HCT116 (cell line): ENCODE data around the gene POU5F2. TPM values are rescaled to one million over a fixed set of nuclear protein-coding genes. Genes with fewer than 3 reads are reported as not detected.

ENCODE experiments used
- ATAC-seq: fragments of 200-7000 bp; cut with Tn5 transposase; 2 replicates; pipeline ENCODE4 v1.9.1; 2020; ENCODE audit warnings: mild to moderate bottlenecking, moderate library complexity
- BruUV-seq: library from RNA; stranded (reverse); fragments of 400-500 nt; replicated peaks from 2 replicates; lab custom pipeline; 2021; lab: Mats Ljungman, UMichigan
- CTCF ChIA-PET: fragments of 300-600 bp; sonication (Branson Sonifier 250); formaldehyde crosslinking; loops from one replicate; lab custom pipeline; 2021; ENCODE audit warnings: antibody characterized with exemption; lab: Charles Lee
- POLR2A ChIA-PET: fragments of 300-600, 350-600 bp; sonication (Branson Sonifier 250); formaldehyde crosslinking; loops from one replicate; lab custom pipeline; 2021; ENCODE audit warnings: antibody characterized with exemption; lab: Charles Lee
- RAD21 ChIA-PET, 2 experiments: fragments of 300-600 bp; sonication (Branson Sonifier 250); formaldehyde crosslinking; loops; one replicate each; lab custom pipeline; 2023; ENCODE audit warnings: low total read pairs in 2 of 2; ENCODE audit not compliant: uncharacterized antibody in 2 of 2, unreplicated experiment in 2 of 2, low non-redundant PET in 1 of 2; lab: Charles Lee
- DNase-seq: peaks from one replicate; pipeline ENCODE4 v3.0.0-alpha.2; 2010; ENCODE audit warnings: low read depth, low spot score
- H2AFZ ChIP-seq: fragments of 200-600 bp; shearing (Covaris generic), sonication (generic); 2 replicates; pipeline ENCODE4 v1.6.1; 2017; ENCODE audit warnings: low read depth, mixed run types, mixed read lengths, antibody characterized with exemption, low read length; ENCODE audit not compliant: poor library complexity, severe bottlenecking
- H3K27ac ChIP-seq: 2 replicates; pipeline ENCODE4 v1.5.1; 2012; ENCODE audit warnings: low read depth, low read length
- H3K27me3 ChIP-seq: fragments of 200-600 bp; sonication (generic); 2 replicates; pipeline ENCODE4 v1.6.1; 2016; ENCODE audit warnings: mixed run types, low read length, mixed read lengths; ENCODE audit not compliant: insufficient read depth
- H3K36me3 ChIP-seq, 2 experiments: fragments of 200-500 bp in 1 of 2; fragments of 200-600 bp in 1 of 2; sonication (Bioruptor generic) in 1 of 2; sonication (generic) in 1 of 2; 2 replicates each; pipeline versions ENCODE4 v1.5.1 to v1.6.1; 2014 to 2016; ENCODE audit warnings: low read length in 2 of 2, inconsistent platforms in 1 of 2, mixed read lengths in 1 of 2, mixed run types in 1 of 2; ENCODE audit not compliant: insufficient read depth in 2 of 2, control insufficient read depth in 1 of 2
- H3K4me1 ChIP-seq, 2 experiments: fragments of 200-600 bp in 1 of 2; sonication (generic) in 1 of 2; 2 replicates each; pipeline versions ENCODE4 v1.5.1 to v1.6.1; 2012 to 2017; ENCODE audit warnings: low read length in 2 of 2, inconsistent platforms in 1 of 2, mild to moderate bottlenecking in 1 of 2, mixed read lengths in 1 of 2, mixed run types in 1 of 2, moderate library complexity in 1 of 2; ENCODE audit not compliant: insufficient read depth in 2 of 2, control insufficient read depth in 1 of 2
- H3K4me2 ChIP-seq: fragments of 200-600 bp; sonication (generic); 2 replicates; pipeline ENCODE4 v1.6.1; 2017; ENCODE audit warnings: mixed run types, low read length, mixed read lengths
- H3K4me3 ChIP-seq, 2 experiments: fragments of 200-600 bp in 1 of 2; sonication (generic) in 1 of 2; replicated peaks in 1 of 2; 2 replicates each; pipeline ENCODE4 v1.5.1; 2011 to 2016; ENCODE audit warnings: low read length in 2 of 2, control low read depth in 1 of 2, low read depth in 1 of 2, mild to moderate bottlenecking in 1 of 2, mixed read lengths in 1 of 2, mixed run types in 1 of 2
- H3K79me2 ChIP-seq: fragments of 200-600 bp; sonication (generic); 2 replicates; pipeline ENCODE4 v1.6.1; 2017; ENCODE audit warnings: mild to moderate bottlenecking, mixed run types, low read length, moderate library complexity, mixed read lengths; ENCODE audit not compliant: insufficient read depth
- H3K9ac ChIP-seq: fragments of 200-600 bp; sonication (generic); 2 replicates; pipeline ENCODE4 v1.6.1; 2016; ENCODE audit warnings: low read length, mixed read lengths
- H3K9me2 ChIP-seq: fragments of 200-600 bp; sonication (generic), shearing (Covaris generic); 2 replicates; pipeline ENCODE4 v1.6.1; 2017; ENCODE audit warnings: mixed run types, mild to moderate bottlenecking, moderate library complexity; ENCODE audit not compliant: insufficient read depth
- H3K9me3 ChIP-seq, 2 experiments: fragments of 200-500 bp in 1 of 2; fragments of 200-600 bp in 1 of 2; sonication (Bioruptor generic) in 1 of 2; sonication (generic) in 1 of 2; 2 replicates each; pipeline ENCODE4 v1.6.1; 2014 to 2017; ENCODE audit warnings: low read length in 2 of 2, mixed read lengths in 2 of 2, inconsistent platforms in 1 of 2, low read depth in 1 of 2, mild to moderate bottlenecking in 1 of 2, mixed run types in 1 of 2, moderate library complexity in 1 of 2; ENCODE audit not compliant: control insufficient read depth in 1 of 2, insufficient read depth in 1 of 2
- H4K20me1 ChIP-seq: fragments of 200-600 bp; sonication (generic), shearing (Covaris generic); 2 replicates; pipeline ENCODE4 v1.6.1; 2017; ENCODE audit warnings: mixed run types, mild to moderate bottlenecking, moderate library complexity; ENCODE audit not compliant: insufficient read depth
- CBX3 ChIP-seq: IDR thresholded peaks from 2 replicates; pipeline ENCODE4 v1.6.1; 2012; ENCODE audit warnings: low read depth
- CEBPB ChIP-seq: IDR thresholded peaks from 2 replicates; pipeline ENCODE4 v1.6.1; 2012; ENCODE audit warnings: low read depth
- POLR2A ChIP-seq: IDR thresholded peaks from 2 replicates; pipeline ENCODE4 v1.7.0; 2011; ENCODE audit warnings: borderline replicate concordance; ENCODE audit not compliant: insufficient read depth, insufficient read length; ENCODE audit errors: extremely low read depth
- REST ChIP-seq: IDR thresholded peaks from 2 replicates; pipeline ENCODE4 v1.6.1; 2012; ENCODE audit warnings: low read depth
- ZBTB33 ChIP-seq: IDR thresholded peaks from 2 replicates; pipeline ENCODE4 v1.6.1; 2011; ENCODE audit warnings: mild to moderate bottlenecking, low read length, moderate library complexity; ENCODE audit not compliant: insufficient replicate concordance; ENCODE audit errors: extremely low read depth
- intact Hi-C: fragments of 100-400 bp; cut with micrococcal nuclease; formaldehyde crosslinking; loops from 2 replicates; pipeline ENCODE4 v1.10.0; 2022
- total RNA-seq: library from RNA; stranded (reverse); gene quantifications from one replicate; pipeline ENCODE4 v1.2.1, GENCODE V29; 2021; ENCODE audit not compliant: unreplicated experiment

The POU5F2 gene
- total RNA-seq, 1 experiment from 2014 or later, result 0.44 TPM

- no peak overlapping the region for H3K4me2 ChIP-seq
- no peaks in the 10 kb centered on the region for H3K9me2 ChIP-seq
- H4K20me1 ChIP-seq, result no peaks in the 10 kb centered on the region
- intact Hi-C loops, result no loop called here
- no peaks in the 10 kb centered on the region for H3K9me3 ChIP-seq
- no peaks in the 10 kb centered on the region for H3K36me3 ChIP-seq
- H3K79me2 ChIP-seq, result no peaks in the 10 kb centered on the region
- no peak for ATAC-seq
- ChIA-PET CTCF (no interaction called here), RAD21 (no interaction called here), POLR2A (no interaction called here)
- no peaks in the 10 kb centered on the region for H3K27me3 ChIP-seq
- H3K9ac ChIP-seq, result no peak overlapping the region
- no peak overlapping the region for H3K27ac ChIP-seq
- DNase-seq, result no peak
- H2AFZ ChIP-seq, result no peak overlapping the region
- no peak overlapping the region for H3K4me3 ChIP-seq
- no peak for TF ChIP-seq ZBTB33
- no peak for TF ChIP-seq REST
- no peak for TF ChIP-seq CBX3
- TF ChIP-seq CEBPB, result no peak
- no peak for TF ChIP-seq POLR2A
- H3K4me1 ChIP-seq, result peaks cover 11 to 16% of the 10 kb centered on the region in 2 experiments
- BruUV-seq, result no TSS peak
These were observed 46.2 kb upstream of the POU5F2 start for GRCh38 chr5:93787598-93787997.
